Superior temporal gyrus (tissue), 1 donor: ENCODE results near the gene SGCG.
"Not testable (repeated sequence)": the region's sequence is repeated elsewhere in the genome, so short reads cannot be mapped to it uniquely, and the experiment has no call there.

ENCODE experiments used
- DNase-seq: peaks from one replicate; pipeline ENCODE4 v3.0.0-alpha.2; 2016; ENCODE audit errors: extremely low spot score

SGCG gene, protein sequence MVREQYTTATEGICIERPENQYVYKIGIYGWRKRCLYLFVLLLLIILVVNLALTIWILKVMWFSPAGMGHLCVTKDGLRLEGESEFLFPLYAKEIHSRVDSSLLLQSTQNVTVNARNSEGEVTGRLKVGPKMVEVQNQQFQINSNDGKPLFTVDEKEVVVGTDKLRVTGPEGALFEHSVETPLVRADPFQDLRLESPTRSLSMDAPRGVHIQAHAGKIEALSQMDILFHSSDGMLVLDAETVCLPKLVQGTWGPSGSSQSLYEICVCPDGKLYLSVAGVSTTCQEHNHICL

GRCh38 chr13:23180711-23181110 lies at the start of gene SGCG:
TSS of gene SGCG (plus strand) at chr13:23180979. CDS start at chr13:23203695, 22,716 bp downstream.
- no peak for DNase-seq

- no peak for DNase-seq
Measured at GRCh38 chr13:23134542-23134941, 46.2 kb upstream of the SGCG start.

DNA sequence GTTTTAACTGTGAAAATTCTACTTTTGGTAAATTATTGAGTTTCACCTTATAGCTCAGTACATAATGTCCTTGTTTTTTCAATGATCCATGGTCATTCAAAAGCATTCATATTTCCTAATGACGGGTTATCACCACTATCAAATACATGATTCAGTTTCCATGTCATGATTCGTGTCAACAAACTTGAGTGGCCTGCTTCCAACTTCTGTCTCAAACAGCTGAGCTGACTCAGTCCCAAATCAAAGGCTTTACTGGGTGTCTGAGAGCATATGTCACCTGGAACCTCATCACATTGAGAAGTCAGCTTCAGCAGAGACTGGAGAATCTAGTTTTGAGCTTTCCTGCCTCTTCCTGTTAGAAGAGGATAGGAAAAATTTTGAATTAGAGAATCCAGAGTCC lies 40.3 kb upstream of the SGCG start:
- DNase-seq = no peak

- DNase-seq = no peak
Measured at GRCh38 chr13:23141964-23142363, 38.8 kb upstream of the SGCG start.

- DNase-seq = not testable (repeated sequence)
Measured at GRCh38 chr13:23142607-23143006, 38.2 kb upstream of the SGCG start.

DNA sequence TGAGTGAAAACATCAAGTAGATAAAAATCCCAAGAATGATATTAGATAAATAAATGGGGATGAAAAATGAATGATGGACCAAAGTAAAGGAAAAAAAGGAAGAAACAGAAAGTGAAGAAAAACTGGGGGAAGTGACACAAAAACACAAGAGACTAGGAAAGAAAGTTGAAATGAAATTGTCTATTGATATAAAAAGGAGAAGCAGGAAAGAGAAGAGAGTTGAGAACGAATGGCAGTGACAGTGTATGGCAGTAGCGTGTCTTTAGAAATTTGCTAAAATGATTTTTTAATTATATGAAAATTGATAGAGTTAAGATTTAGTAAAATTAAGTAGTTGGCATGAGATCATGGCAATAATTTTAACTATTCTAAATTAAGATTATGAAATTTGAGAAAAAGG lies 36.3 kb upstream of the SGCG start:
- no peak for DNase-seq

DNA sequence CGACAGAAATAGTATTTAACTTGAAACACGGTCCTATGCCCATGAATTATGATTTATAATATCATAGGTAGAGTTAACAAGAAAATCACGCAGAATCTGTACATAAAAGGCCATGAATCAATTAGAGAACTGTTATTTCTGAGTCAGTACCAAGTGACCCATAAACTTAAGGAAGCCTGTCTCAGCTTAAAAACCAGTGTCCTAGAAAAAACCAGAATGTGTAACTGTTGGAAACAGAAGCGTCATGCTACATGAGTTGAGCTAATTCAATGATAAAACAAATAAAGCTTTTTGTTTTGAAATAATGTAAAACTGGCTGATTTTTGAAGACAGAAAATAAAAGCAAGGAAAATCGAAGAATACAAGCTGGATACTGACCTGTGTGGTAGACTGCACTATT lies 34.8 kb upstream of the SGCG start:
- DNase-seq = no peak

- DNase-seq = peak; percentile 61
Measured at GRCh38 chr13:23146811-23147625, 33.8 kb upstream of the SGCG start.

GRCh38 chr13:23147827-23148226 lies 33.0 kb upstream of the SGCG start:
- DNase-seq = no peak

DNA sequence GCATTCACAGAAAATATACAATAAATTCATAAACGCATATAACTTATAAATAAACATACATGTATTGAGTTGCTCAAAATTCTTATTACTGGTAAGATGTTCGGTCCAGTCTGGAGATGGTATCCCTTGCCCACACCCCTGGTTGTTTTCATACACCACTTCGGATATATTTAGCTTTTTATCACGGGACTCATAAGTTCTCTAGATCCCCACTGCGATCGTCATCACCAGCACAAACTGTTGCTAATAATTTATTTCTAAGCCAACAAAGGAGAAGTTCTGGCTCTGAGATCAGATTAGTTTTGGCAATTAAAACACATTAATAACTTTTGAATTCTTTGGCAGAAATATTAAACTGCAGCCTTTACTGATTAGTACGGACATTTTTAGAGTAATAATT lies 23.0 kb upstream of the SGCG start:
- DNase-seq = no peak

- DNase-seq = peak; percentile 46
Measured at GRCh38 chr13:23159205-23159759, 21.5 kb upstream of the SGCG start.

- DNase-seq = no peak
Measured at GRCh38 chr13:23159760-23160637, 20.8 kb upstream of the SGCG start.

DNA sequence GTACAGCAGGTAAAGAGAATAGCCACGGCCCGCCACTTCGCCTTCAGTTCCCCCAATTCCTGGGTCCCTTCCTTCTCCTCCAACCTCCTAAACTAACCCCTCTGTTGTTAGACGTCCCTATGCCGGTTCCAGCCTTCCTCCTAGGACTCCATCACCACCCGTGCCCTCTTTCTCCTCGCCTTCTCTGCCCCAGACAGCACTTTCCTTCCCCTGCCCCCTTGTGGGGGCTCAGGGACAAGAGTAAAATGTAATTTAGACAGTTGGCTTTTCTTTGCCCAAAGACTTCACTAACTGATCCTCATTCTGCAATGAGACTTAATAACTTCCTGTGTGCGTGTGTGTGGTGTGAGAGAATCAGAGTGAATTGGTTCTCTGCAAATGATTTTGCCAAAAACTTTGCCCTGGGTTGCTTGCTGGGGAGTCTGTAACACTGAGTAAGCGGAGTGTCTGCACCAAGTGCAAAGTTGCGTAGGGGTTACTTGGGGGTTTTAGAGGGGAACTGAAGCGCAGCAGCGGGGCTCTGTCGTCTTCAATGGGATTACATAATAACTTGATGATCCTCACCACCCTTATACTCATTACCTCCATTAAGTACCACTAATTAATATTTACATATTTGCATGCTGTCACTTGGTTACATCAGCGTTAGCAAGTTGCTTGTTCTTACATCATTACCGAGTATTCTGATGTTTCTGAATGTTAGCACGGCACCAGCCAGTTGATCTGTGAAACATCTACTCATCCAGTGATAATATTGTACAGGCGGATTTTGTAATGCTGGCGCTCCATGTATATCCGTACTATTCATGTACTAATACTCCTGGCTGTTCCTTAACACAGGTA lies 19.9 kb upstream of the SGCG start:
- DNase-seq = no peak

DNA sequence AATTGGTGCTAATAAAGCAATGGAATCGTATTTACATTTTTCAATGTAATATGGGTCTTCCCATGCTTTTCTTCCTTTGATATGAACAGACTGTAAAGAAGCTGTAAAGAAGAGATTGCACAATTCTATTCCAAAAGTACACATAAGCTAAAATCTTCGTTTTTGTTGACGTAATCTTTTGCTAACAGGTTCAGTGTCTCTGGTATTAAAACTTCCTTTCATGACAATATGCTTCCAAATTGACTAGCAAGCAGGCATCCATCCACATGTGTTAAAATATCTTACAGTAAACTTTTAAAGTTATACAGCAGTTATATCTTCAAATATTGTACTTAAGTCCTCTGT lies 19.3 kb upstream of the SGCG start:
- no peak for DNase-seq

- no peak for DNase-seq
Measured at GRCh38 chr13:23175920-23176319, 4.9 kb upstream of the SGCG start.

DNA sequence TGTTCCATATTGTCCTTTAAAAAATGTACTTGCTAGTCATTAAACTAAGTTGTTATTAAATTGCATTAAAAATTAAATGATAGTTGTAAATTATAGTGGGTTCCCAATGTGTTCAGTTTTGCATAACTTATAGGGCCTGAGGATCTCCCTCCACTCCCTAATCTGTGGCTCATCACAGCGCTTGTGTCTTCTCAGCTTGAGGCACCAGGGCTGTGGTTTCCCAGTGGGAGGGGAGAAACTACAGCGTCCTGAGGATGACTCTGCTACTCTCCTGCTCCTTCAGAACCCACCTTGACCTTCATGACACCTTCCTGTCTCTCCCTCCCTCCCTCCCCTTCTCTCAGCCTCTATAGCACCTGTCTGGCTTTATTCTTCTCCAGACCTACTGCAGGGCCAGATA lies 1.4 kb downstream of the SGCG start:
- no peak for DNase-seq

GRCh38 chr13:23183292-23183691 lies 2.5 kb downstream of the SGCG start:
- DNase-seq = no peak

- DNase-seq = no peak
Measured at GRCh38 chr13:23185542-23185941, 4.8 kb downstream of the SGCG start.

- DNase-seq = no peak
Measured at GRCh38 chr13:23201870-23202269, 21.1 kb downstream of the SGCG start.

GRCh38 chr13:23202383-23202782 lies 21.6 kb downstream of the SGCG start:
- peak; percentile 10 for DNase-seq

GRCh38 chr13:23203516-23203915 lies 22.7 kb downstream of the SGCG start:
- peak; percentile 24 for DNase-seq
